ENCODE data around the gene BCL2L12.

- no peak for TF ChIP-seq POLR2A (IDR thresholded peaks at IDR 0.05)
- no peak for TF ChIP-seq CTCF (IDR thresholded peaks at IDR 0.05)
Measured at GRCh38 chr19:49632576-49632975, 33.2 kb upstream of the BCL2L12 start.

Data from testis (tissue), 2 donors.